Measurements from ENCODE around the gene LIPM. TPM values are rescaled to one million over a fixed set of nuclear protein-coding genes. Genes with fewer than 3 reads are reported as not detected.

Gene LIPM
- polyA plus RNA-seq, 1 donor (not counting 4 experiments of a cell fraction or from before 2014, with no cell fraction given): 0.67 TPM

DNA sequence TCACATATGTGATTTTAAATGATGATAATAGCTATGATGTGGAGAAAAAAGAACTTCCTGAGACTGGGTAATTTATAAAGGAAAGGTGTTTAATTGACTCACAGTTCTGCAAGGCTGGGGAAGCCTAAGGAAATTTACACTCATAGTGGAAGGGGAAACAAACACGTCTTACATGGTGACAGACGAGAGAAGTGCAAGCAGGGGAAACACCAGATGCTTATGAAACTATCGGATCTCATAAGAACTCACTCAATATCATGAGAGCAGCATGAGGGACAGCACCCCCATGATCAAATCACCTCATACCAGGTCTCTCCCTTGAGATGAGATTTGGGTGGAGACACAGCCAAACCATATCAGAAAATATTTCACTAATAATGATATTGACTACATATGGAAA is 46.8 kb upstream of the LIPM start:
- Histone ChIP-seq H3K4me2 (ENCODE audit: control insufficient read depth, extremely low read depth, insufficient read depth, low read depth, low read length) (no peak overlapping the region), H3K9me1 (ENCODE audit: control insufficient read depth, extremely low read depth, insufficient read depth, low read length) (no peaks in the 10 kb centered on the region), H3K9me3 (ENCODE audit: control insufficient read depth, low read depth, low read length) (no peaks in the 10 kb centered on the region), H2AFZ (ENCODE audit: control insufficient read depth, low read length) (no peak overlapping the region), H3K4me3 (ENCODE audit: control insufficient read depth in 2 of 3, extremely low read depth in 1 of 3, insufficient read depth in 2 of 3, low read depth in 1 of 3, low read length in 3 of 3) (no peak overlapping the region), H3K9ac (ENCODE audit: control insufficient read depth, extremely low read depth, insufficient read depth, low read length) (no peak overlapping the region), H3K4me1 (ENCODE audit: control insufficient read depth, extremely low read depth, insufficient read depth, low read length) (peaks cover 5% of the 10 kb centered on the region), H3K79me2 (ENCODE audit: control insufficient read depth, insufficient read depth, low read length) (no peaks in the 10 kb centered on the region), H3K27ac (ENCODE audit: control insufficient read depth, insufficient read depth, low read length) (no peak overlapping the region), H4K20me1 (ENCODE audit: control insufficient read depth, extremely low read depth, insufficient read depth, low read length) (no peaks in the 10 kb centered on the region), H3K36me3 (ENCODE audit: control insufficient read depth in 2 of 2, extremely low read depth in 1 of 2, insufficient read depth in 2 of 2, low read length in 2 of 2) (no peaks in the 10 kb centered on the region), H3K27me3 (ENCODE audit: control insufficient read depth, extremely low read depth, insufficient read depth, low read length) (no peaks in the 10 kb centered on the region)
- FAIRE-seq (no peak), DNase-seq (ENCODE audit: low read depth, low spot score) (no peak)
- TF ChIP-seq EZH2 (IDR thresholded peaks at IDR 0.05; ENCODE audit: low read length): no peak
- TF ChIP-seq, protein P1, sequence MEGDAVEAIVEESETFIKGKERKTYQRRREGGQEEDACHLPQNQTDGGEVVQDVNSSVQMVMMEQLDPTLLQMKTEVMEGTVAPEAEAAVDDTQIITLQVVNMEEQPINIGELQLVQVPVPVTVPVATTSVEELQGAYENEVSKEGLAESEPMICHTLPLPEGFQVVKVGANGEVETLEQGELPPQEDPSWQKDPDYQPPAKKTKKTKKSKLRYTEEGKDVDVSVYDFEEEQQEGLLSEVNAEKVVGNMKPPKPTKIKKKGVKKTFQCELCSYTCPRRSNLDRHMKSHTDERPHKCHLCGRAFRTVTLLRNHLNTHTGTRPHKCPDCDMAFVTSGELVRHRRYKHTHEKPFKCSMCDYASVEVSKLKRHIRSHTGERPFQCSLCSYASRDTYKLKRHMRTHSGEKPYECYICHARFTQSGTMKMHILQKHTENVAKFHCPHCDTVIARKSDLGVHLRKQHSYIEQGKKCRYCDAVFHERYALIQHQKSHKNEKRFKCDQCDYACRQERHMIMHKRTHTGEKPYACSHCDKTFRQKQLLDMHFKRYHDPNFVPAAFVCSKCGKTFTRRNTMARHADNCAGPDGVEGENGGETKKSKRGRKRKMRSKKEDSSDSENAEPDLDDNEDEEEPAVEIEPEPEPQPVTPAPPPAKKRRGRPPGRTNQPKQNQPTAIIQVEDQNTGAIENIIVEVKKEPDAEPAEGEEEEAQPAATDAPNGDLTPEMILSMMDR (optimal IDR thresholded peaks at IDR 0.05 in 1 of 3, IDR thresholded peaks at IDR 0.05 in 1 of 3, conservative IDR thresholded peaks at IDR 0.05 in 1 of 3; ENCODE audit: extremely low read depth in 1 of 3, insufficient read depth in 2 of 3, low read length in 3 of 3): no peak
- dilution Hi-C loops (cut with MboI; ENCODE audit: extremely low pct_ligation_motif_present, low sequenced_read_pairs): no loop called here

DNA sequence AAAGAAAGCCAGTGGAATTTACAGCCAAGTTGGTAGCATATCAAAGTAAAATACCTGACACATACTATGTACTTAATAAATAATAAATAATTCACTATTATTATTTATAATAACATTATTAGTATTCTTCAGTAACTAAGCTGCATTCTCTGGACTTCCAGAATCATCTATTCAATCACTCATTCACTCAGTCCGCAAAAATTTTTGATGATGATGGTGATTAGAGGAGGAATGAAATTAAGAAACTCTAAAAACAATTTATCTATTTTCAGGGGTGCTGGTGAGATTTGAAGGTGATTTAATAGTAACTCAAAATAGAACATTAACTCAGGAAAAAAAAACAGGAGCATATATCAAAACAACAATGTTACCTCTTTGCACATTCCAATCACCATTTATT is 45.9 kb upstream of the LIPM start:
- no peak for FAIRE-seq
- TF ChIP-seq, protein P1 (optimal IDR thresholded peaks at IDR 0.05 in 1 of 3, IDR thresholded peaks at IDR 0.05 in 1 of 3, conservative IDR thresholded peaks at IDR 0.05 in 1 of 3; ENCODE audit: extremely low read depth in 1 of 3, insufficient read depth in 2 of 3, low read length in 3 of 3): no peak
- TF ChIP-seq EZH2 (IDR thresholded peaks at IDR 0.05; ENCODE audit: low read length): no peak
- H3K4me1 ChIP-seq (ENCODE audit: control insufficient read depth, extremely low read depth, insufficient read depth, low read length): peaks cover 5% of the 10 kb centered on the region

More for the DNA sequence above, 45.9 kb upstream of the LIPM start:
- dilution Hi-C loops (cut with MboI; ENCODE audit: extremely low pct_ligation_motif_present, low sequenced_read_pairs): no loop called here
- Histone ChIP-seq H3K4me3 (ENCODE audit: control insufficient read depth in 2 of 3, extremely low read depth in 1 of 3, insufficient read depth in 2 of 3, low read depth in 1 of 3, low read length in 3 of 3) (no peak overlapping the region), H3K9me1 (ENCODE audit: control insufficient read depth, extremely low read depth, insufficient read depth, low read length) (no peaks in the 10 kb centered on the region), H2AFZ (ENCODE audit: control insufficient read depth, low read length) (no peak overlapping the region), H3K9ac (ENCODE audit: control insufficient read depth, extremely low read depth, insufficient read depth, low read length) (no peak overlapping the region), H3K27me3 (ENCODE audit: control insufficient read depth, extremely low read depth, insufficient read depth, low read length) (no peaks in the 10 kb centered on the region), H3K79me2 (ENCODE audit: control insufficient read depth, insufficient read depth, low read length) (no peaks in the 10 kb centered on the region), H4K20me1 (ENCODE audit: control insufficient read depth, extremely low read depth, insufficient read depth, low read length) (no peaks in the 10 kb centered on the region), H3K36me3 (ENCODE audit: control insufficient read depth in 2 of 2, extremely low read depth in 1 of 2, insufficient read depth in 2 of 2, low read length in 2 of 2) (no peaks in the 10 kb centered on the region), H3K27ac (ENCODE audit: control insufficient read depth, insufficient read depth, low read length) (no peak overlapping the region), H3K9me3 (ENCODE audit: control insufficient read depth, low read depth, low read length) (no peaks in the 10 kb centered on the region), H3K4me2 (ENCODE audit: control insufficient read depth, extremely low read depth, insufficient read depth, low read depth, low read length) (no peak overlapping the region)
- DNase-seq (ENCODE audit: low read depth, low spot score): no peak

All from keratinocyte (primary cell).